T-helper 2 cell treated with Interferon-gamma antibody and Interleukin-4, amounts not matched to agents 5 μg/mL and 100 μg/mL, for 36 hours (primary cell): ENCODE measurements around the gene CERS5.

ENCODE experiments used
- DNase-seq: peaks from one replicate; pipeline ENCODE4 v3.0.0; 2021; ENCODE audit warnings: low spot score
- H3K27ac Mint-ChIP-seq: one replicate; pipeline ENCODE4 v1.8.0; 2021; ENCODE audit warnings: mild to moderate bottlenecking, mixed read lengths
- H3K27me3 Mint-ChIP-seq: one replicate; pipeline ENCODE4 v1.8.0; 2021; ENCODE audit warnings: low read depth, mixed read lengths
- H3K36me3 Mint-ChIP-seq: one replicate; pipeline ENCODE4 v1.8.0; 2021; ENCODE audit warnings: low read depth, mixed read lengths
- H3K4me1 Mint-ChIP-seq: one replicate; pipeline ENCODE4 v1.8.0; 2021; ENCODE audit warnings: low read depth, mixed read lengths
- H3K4me3 Mint-ChIP-seq: one replicate; pipeline ENCODE4 v1.8.0; 2022; ENCODE audit warnings: mild to moderate bottlenecking, moderate library complexity, mixed read lengths
- H3K9me3 Mint-ChIP-seq: one replicate; pipeline ENCODE4 v1.8.0; 2021; ENCODE audit warnings: mixed read lengths

CERS5 gene

GRCh38 chr12:50110762-50111351 lies 56.3 kb downstream of the CERS5 start:
- Mint-ChIP-seq H3K4me3 (peak overlapping the region; percentile 99), H3K9me3 (no peaks in the 10 kb centered on the region), H3K27ac (peak overlapping the region; percentile 100), H3K36me3 (peaks cover 17% of the 10 kb centered on the region), H3K4me1 (peaks cover 11% of the 10 kb centered on the region), H3K27me3 (no peaks in the 10 kb centered on the region)
- no peak for DNase-seq

DNA sequence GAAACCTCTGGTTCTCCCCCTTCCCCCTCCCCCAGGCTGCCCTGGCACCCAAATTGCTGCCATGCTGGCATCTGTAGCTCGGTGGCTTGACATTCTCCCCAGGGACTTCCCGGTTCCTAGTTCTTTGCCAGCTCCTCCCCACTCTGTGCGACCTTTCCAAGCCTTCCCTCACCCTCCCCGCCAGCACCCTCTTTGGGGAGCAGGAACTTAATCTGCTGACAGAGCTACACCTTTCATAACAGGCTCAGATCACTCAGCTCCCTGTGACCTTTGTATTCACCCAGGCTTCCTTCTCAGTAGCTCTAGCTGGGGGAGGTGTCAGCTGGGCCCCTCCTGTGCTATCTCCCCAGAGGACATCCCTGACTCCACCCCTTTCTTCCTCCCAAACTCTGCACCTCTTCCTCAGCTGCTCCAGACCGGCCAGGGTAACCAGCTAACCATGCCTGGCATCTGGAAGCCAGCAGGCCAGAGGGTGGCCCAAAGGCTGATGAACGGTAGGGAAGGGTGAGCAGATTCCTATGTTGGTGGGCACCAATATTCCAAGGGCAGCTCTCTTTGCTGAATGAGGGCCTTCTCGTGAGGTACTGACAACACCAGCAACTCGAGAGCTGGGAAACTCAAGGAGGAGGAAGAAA lies 56.9 kb downstream of the CERS5 start:
- Mint-ChIP-seq H3K27me3 (no peaks in the 10 kb centered on the region), H3K4me1 (peaks cover 9% of the 10 kb centered on the region), H3K4me3 (peak overlapping the region; percentile 26), H3K36me3 (peaks cover 12% of the 10 kb centered on the region), H3K27ac (peak overlapping the region; percentile 73), H3K9me3 (no peaks in the 10 kb centered on the region)
- no peak for DNase-seq

DNA sequence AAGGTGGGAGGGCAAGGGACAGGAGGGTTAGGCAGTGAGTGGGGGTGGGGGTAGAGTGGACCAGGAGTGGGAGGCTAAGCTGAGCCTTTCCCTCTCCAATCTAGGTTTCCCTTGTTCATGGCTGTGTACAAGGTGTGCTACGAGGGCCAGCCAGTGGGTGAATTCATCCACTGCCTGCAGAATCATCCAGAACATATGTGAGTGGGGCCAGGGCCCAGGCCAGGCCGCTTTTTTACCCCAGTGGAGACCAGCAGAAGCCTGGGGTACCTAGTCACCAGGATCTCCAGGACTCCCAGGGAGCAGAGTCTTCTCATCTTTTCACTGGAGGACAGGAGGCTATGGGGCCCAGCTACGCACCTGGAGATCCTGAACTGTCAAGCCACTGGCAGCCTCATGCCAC lies 57.9 kb downstream of the CERS5 start:
- DNase-seq = no peak
- peaks cover 10% of the 10 kb centered on the region for H3K36me3 Mint-ChIP-seq
- no peaks in the 10 kb centered on the region for H3K9me3 Mint-ChIP-seq
- H3K27ac Mint-ChIP-seq = no peak overlapping the region
- H3K4me1 Mint-ChIP-seq = peaks cover 7% of the 10 kb centered on the region
- H3K27me3 Mint-ChIP-seq = no peaks in the 10 kb centered on the region
- H3K4me3 Mint-ChIP-seq = no peak overlapping the region

- DNase-seq = no peak
- no peak overlapping the region for H3K4me3 Mint-ChIP-seq
- H3K9me3 Mint-ChIP-seq = no peaks in the 10 kb centered on the region
- peaks cover 4% of the 10 kb centered on the region for H3K36me3 Mint-ChIP-seq
- no peaks in the 10 kb centered on the region for H3K27me3 Mint-ChIP-seq
- peaks cover 7% of the 10 kb centered on the region for H3K4me1 Mint-ChIP-seq
- no peak overlapping the region for H3K27ac Mint-ChIP-seq
Observed at GRCh38 chr12:50107416-50108268, 59.5 kb downstream of the CERS5 start.

DNA sequence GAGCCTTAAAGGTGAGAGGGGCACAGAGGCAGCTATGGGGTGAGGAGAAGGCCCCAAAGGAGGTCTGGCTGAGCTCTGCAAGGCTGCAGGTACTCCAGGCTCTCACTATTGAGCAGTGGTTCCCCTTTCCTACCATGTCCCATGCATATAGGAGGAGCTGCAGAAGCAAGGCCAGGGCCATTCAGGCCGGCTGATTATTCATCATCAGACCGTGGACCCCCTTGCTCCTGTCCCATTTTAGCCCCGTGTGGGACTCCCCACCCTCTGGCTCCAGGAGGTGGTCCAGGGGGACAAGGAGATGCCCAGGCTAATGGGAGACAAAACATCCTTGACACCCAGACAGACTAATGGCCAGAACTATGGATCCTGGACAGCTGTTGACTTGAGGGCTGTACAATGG lies 60.3 kb downstream of the CERS5 start:
- no peaks in the 10 kb centered on the region for H3K36me3 Mint-ChIP-seq

GRCh38 chr12:50105913-50106450 lies 61.2 kb downstream of the CERS5 start:
- Mint-ChIP-seq H3K36me3 (no peaks in the 10 kb centered on the region), H3K4me3 (no peak overlapping the region), H3K27me3 (no peaks in the 10 kb centered on the region), H3K27ac (peak overlapping the region; percentile 29), H3K4me1 (peaks cover 5% of the 10 kb centered on the region), H3K9me3 (no peaks in the 10 kb centered on the region)
- DNase-seq = no peak

More for the DNA sequence above, 60.3 kb downstream of the CERS5 start:
- no peaks in the 10 kb centered on the region for H3K27me3 Mint-ChIP-seq
- H3K27ac Mint-ChIP-seq = no peak overlapping the region
- peaks cover 7% of the 10 kb centered on the region for H3K4me1 Mint-ChIP-seq
- no peak for DNase-seq
- H3K4me3 Mint-ChIP-seq = no peak overlapping the region
- no peaks in the 10 kb centered on the region for H3K9me3 Mint-ChIP-seq

GRCh38 chr12:50104417-50105366 lies 62.5 kb downstream of the CERS5 start:
- H3K9me3 Mint-ChIP-seq = no peaks in the 10 kb centered on the region
- no peaks in the 10 kb centered on the region for H3K4me1 Mint-ChIP-seq
- H3K27ac Mint-ChIP-seq = no peak overlapping the region
- DNase-seq = no peak
- no peak overlapping the region for H3K4me3 Mint-ChIP-seq
- H3K36me3 Mint-ChIP-seq = peaks cover 8% of the 10 kb centered on the region
- no peaks in the 10 kb centered on the region for H3K27me3 Mint-ChIP-seq

DNA sequence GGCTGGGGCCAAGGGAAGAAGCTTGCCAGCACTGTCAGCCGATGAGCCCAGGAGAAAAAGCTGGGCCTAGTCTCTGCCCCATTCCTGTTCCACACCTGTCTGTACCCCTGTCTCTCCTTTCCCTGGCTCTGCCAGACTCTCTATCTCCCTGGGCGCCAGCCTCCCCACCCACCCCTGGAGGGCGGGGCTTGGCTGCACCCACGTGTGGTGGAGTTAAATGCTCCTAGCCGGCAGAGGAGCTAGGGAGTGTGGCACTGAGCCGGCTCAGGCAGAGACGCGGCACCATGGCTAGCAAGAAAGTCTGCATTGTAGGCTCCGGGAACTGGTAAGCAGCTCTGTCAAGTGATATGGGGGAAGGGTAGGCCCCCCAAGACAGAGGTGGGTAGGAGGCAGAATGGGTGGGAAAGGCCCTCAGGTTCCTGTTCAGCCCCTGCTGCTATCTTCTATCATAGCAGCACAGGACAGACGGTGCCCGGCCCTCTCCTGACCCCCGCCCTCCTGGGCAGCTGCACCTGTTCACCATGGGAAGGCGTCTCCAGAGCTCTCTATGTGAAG lies 63.3 kb downstream of the CERS5 start, which contains the start of gene GPD1:
Gene GPD1, plus strand, starts transcription at position 242 of the 555 bp plus-strand sequence. Its CDS starts 43 bp downstream, at position 285.
- Mint-ChIP-seq H3K9me3 (no peaks in the 10 kb centered on the region), H3K4me1 (no peaks in the 10 kb centered on the region), H3K27me3 (no peaks in the 10 kb centered on the region), H3K4me3 (no peak within 1 kb of the TSS), H3K36me3 (peaks cover 14% of the 10 kb centered on the region), H3K27ac (no peak within 1 kb of the TSS)
- no peak for DNase-seq

- H3K4me1 Mint-ChIP-seq = no peaks in the 10 kb centered on the region
- no peaks in the 10 kb centered on the region for H3K9me3 Mint-ChIP-seq
- H3K4me3 Mint-ChIP-seq = no peak overlapping the region
- H3K27ac Mint-ChIP-seq = no peak overlapping the region
- H3K27me3 Mint-ChIP-seq = no peaks in the 10 kb centered on the region
- H3K36me3 Mint-ChIP-seq = peaks cover 15% of the 10 kb centered on the region
- DNase-seq = no peak
Observed at GRCh38 chr12:50103351-50103750, 63.8 kb downstream of the CERS5 start.

DNA sequence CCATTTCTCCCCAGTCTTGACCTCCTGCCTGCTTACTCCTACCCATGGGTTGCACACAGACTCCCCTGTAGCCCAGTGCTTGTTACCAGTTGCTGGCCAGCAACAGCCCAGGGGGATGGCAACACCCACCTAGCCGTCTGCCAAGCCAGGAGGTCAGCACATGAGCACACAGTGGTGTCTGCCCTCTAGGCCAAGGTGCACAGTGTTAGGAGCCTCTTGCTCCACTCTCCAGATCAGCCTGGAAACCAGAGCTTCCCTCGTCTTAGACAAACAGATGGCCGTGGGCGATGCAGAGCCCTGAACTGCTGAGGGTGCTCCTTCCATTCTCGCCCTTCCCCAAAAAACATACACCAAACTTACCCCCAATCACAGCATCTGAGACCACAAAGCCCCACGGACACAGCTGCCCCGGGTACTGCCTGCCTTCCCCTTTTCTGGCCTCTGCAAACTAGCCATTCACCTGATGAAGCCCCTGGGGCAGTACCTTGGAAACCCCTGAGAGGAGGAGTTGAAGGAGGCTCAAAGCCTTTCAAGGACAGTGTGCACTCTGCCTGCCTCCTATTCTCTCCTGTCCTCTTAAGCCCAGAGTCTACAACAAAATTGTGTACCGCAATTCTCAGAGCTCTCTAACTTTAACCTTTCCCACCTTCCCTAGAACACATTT lies 64.4 kb downstream of the CERS5 start:
- Mint-ChIP-seq H3K4me3 (no peak overlapping the region), H3K27ac (no peak overlapping the region), H3K9me3 (no peaks in the 10 kb centered on the region), H3K36me3 (peaks cover 19% of the 10 kb centered on the region), H3K4me1 (no peaks in the 10 kb centered on the region), H3K27me3 (no peaks in the 10 kb centered on the region)
- DNase-seq = no peak

- H3K27me3 Mint-ChIP-seq = no peaks in the 10 kb centered on the region
- no peak overlapping the region for H3K27ac Mint-ChIP-seq
- H3K4me3 Mint-ChIP-seq = no peak overlapping the region
- H3K36me3 Mint-ChIP-seq = peaks cover 23% of the 10 kb centered on the region
- no peak for DNase-seq
- no peaks in the 10 kb centered on the region for H3K4me1 Mint-ChIP-seq
- no peaks in the 10 kb centered on the region for H3K9me3 Mint-ChIP-seq
Observed at GRCh38 chr12:50102131-50102531, 65.0 kb downstream of the CERS5 start.

- Mint-ChIP-seq H3K9me3 (no peaks in the 10 kb centered on the region), H3K36me3 (peaks cover 27% of the 10 kb centered on the region), H3K4me3 (no peak overlapping the region), H3K4me1 (no peaks in the 10 kb centered on the region), H3K27ac (no peak overlapping the region), H3K27me3 (no peaks in the 10 kb centered on the region)
- no peak for DNase-seq
Observed at GRCh38 chr12:50101663-50102062, 65.5 kb downstream of the CERS5 start.
